NCI-H446 (cell line): ENCODE data around the gene HOXD12.

Experiments
- DNase-seq, 2 experiments: peaks; one replicate each; lab custom pipeline; 2025; lab: John Stamatoyannopoulos, UW

The HOXD12 gene

DNA sequence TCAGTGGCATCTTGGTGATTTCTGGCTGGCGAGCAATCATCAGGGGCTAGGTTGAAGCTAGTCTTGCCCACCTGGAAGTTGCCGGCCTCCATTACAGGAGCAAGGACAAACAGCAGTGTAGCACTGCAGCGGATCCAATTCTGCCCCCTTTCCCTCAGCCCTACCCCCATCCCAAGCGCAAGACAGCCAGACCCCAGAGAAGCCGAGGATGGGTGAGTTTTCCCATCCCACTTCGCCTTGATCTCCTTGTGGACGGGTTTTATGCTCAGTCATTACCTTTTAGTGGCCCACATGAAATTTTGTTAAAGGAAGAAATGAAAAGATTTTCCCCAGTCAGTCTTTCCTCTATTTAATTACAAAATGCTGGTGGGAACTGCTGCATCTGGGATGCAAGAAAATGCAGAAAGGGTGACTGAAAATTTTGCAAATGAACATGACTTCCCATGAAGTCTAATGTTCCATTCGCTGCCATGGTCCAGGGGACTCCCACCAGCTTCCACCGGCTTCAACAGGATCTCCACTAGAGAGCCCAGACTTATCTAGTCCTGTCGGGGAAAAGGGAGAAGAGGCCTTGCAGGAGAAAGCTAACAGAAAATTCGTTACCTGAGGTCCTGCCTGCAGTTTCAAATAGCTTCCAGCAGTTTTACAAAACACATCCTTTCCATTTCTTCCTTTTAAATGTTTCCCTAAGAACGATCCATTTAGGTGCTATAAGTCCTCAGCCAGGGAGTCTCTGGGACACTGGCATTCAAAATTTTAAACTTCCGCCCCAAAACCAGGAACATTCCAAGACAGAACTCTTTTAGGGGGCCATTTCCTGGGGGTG lies 21.0 kb downstream of the HOXD12 start:
- no peak for DNase-seq

DNA sequence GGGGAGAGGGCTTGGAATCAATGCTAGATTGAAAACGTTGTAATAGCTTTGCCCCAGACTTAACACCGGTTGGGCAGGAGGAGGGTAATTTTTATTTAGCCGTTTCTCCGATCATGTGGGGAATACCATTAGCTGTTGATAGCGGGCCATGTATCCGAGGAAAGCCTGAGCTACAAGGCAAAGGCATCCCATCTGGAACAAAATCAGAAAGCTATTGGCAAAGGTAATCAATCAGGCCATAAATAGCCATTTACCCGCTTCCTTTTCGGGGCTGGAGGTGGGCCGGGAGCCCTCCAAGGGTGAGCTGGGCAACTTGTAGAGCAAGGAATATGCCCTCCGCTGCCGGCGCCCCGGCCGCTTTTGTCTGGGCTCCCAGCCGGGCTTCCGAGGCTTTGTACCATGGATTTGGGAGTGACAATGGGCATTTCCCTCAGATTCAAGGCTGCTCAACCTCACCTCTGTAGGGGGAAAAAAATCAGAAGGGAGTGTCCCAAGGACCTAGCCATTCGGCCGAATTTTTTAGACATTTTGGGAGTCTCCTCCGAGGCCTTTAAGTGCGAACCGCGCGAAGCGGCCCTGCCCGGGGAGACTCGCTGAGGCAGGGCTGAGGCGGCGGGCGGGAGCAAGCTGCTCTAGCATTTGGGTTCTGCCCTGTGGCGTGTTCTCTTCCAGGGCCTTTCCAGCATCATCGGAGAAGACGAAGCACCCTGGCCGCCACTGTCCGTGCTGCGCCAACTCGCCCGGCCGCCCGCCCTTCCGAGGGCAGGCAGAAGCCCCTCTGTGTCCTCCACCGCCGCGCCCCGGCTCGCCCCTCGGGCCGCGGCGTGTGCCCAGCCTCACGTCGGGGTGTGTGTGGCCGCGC lies 21.8 kb downstream of the HOXD12 start:
- no peak for DNase-seq

DNA sequence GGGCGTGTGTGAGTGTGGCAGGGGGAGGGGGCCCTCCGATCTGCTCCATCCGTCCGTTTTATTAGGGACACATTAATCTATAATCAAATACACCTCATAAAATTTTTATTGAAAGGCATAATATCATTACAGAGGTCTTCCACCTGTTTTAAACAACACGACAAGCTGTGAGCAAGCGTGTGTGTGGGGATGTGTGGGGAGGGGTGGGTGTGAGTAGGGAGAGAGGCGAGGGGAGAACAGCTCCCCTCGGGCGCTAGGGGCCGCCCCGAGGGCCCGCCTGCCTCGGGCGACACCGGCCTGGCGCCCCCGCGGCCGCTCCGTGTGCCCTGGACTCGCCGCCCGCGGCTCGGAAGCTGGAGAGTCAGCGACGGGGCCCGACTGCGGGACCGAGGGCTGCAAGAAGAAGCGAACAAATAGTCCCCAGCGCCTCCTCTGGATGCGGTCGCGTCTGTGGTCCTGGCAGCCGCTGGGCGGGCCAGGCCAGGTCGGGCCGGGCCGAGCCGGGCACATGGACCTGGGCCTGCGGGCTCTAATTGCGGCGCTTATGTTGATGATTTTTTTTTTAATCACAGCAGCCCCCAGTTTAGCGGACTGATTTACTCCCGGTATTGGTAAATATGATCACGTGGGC lies 22.6 kb downstream of the HOXD12 start:
- DNase-seq, result peak in 1 of 2 experiments; percentile 58

DNA sequence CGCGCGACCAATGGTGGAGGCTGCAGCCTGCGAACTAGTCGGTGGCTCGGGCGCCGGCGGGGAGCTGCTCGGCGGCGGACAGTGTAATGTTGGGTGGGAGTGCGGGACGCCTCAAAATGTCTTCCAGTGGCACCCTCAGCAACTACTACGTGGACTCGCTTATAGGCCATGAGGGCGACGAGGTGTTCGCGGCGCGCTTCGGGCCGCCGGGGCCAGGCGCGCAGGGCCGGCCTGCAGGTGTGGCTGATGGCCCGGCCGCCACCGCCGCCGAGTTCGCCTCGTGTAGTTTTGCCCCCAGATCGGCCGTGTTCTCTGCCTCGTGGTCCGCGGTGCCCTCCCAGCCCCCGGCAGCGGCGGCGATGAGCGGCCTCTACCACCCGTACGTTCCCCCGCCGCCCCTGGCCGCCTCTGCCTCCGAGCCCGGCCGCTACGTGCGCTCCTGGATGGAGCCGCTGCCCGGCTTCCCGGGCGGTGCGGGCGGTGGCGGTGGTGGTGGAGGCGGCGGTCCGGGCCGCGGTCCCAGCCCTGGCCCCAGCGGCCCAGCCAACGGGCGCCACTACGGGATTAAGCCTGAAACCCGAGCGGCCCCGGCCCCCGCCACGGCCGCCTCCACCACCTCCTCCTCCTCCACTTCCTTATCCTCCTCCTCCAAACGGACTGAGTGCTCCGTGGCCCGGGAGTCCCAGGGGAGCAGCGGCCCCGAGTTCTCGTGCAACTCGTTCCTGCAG lies 23.3 kb downstream of the HOXD12 start, which contains the start of gene HOXD9:
Gene HOXD9 (plus strand): TSS at position 37 of the 728 bp plus-strand sequence. CDS start 50 bp downstream, at position 87.
- peak in 1 of 2 experiments; percentile 72 for DNase-seq

DNA sequence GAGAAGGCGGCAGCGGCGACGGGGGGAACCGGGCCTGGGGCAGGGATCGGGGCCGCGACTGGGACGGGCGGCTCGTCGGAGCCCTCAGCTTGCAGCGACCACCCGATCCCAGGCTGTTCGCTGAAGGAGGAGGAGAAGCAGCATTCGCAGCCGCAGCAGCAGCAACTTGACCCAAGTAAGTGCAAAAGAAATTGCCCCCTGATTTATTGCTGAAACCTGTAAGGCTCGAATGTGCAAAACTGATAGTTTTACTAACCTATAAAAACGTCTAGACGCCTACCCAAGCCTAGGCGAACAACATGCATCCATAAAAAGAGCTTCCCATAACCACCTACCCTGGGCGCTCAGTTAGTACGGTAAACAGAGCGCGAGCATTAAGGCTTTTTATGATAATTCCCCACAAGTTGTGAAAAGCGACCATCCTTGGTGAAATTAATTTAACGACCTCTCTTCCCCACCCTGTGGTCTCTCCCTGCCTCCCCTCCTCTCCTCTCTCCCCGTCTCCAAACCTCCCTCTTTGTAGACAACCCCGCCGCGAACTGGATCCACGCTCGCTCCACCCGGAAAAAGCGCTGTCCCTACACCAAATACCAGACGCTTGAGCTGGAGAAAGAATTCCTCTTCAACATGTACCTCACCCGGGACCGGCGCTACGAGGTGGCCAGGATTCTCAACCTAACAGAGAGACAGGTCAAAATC lies 24.0 kb downstream of the HOXD12 start:
- no peak for DNase-seq

DNA sequence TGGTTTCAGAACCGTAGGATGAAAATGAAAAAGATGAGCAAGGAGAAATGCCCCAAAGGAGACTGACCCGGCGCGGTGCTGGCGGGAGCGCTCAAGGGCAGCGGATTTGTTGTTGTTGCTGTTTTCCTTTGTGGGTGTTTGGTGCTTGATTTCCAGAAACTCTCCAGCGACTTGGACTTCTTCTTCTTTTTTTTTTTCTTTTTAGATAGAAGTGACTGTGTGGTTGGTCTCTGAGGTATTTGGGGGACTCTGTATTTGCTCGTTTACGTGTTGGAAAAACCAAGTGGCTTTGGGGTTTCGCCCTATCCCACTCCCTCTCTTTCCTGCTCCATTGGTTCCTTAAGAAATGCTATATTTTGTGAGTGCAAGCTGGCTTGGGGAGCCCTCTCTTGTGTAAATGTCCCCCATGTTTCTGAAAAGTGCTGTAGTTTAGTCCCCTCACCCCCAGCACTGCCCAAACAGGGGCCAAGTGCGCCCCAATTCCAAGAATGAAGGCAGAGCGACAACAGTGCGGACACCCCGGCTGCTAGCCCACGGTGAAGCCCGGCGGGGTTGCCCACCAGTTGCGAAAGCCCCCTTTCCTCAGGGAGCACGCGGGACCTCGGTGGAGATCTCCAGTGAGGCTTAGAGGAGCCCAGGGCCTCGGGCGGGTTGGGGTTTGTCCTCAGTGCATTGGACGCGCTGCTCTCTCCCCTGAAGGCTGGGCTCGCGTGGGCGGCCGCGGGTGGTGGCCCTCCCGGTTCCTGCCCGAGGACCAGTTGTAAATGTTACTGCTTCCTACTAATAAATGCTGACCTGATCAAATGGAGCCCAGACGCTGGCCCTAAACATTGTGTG lies 24.7 kb downstream of the HOXD12 start:
- DNase-seq, result no peak

DNA sequence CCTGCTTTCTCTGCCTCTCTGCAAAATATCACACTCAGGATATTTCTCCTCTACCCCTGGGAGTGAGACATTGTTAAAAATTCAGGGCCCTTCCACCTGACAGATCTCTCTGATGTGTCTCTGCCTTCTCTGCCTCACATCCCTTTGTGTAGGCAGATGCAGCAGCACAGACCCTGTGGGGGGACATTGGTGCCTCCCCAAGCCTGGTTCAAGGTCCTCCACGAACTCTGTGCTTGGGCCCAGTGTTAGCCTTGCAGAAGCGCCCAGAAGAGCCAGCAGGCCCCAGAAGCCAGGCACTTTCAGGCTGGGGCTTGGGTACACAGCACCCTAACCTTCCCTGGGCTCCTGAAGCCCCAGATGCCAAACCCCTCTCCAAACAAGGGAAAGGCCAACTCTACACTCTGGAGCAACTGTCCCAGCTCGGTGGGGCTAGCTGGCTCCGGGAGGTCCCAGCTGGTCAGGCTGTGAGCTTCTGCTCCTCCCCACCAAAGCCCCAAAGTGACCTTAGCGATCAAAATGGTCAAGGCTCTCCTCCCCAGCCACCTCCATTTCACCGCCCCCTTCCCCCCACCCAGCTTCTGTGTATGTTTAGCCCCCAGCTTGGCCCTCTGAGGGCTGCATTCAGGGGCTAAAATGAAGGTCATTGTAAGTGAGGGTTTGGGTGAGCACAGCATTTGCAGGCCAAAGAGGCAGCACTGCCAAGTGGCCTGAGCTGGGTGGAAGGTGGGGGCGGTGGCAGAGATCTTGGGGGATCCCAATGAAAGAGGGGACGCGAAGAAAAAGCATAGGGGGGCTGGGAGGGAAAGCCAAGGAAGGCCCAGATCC lies 25.6 kb downstream of the HOXD12 start:
- DNase-seq, result no peak

DNA sequence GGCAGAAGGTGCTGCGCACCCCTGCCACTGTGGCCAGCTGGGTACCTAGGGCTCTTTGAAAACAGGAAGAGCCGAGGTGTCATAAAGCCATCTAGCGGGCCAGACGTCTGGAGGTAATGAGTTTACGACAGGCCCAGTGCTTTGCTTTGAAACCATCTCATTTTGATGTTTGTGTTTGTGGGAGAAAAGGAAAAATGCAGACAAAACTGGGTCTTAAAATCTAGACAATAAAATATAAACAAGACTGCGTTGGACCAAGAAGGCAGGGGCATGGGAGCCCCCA lies 26.1 kb downstream of the HOXD12 start:
- no peak for DNase-seq

DNA sequence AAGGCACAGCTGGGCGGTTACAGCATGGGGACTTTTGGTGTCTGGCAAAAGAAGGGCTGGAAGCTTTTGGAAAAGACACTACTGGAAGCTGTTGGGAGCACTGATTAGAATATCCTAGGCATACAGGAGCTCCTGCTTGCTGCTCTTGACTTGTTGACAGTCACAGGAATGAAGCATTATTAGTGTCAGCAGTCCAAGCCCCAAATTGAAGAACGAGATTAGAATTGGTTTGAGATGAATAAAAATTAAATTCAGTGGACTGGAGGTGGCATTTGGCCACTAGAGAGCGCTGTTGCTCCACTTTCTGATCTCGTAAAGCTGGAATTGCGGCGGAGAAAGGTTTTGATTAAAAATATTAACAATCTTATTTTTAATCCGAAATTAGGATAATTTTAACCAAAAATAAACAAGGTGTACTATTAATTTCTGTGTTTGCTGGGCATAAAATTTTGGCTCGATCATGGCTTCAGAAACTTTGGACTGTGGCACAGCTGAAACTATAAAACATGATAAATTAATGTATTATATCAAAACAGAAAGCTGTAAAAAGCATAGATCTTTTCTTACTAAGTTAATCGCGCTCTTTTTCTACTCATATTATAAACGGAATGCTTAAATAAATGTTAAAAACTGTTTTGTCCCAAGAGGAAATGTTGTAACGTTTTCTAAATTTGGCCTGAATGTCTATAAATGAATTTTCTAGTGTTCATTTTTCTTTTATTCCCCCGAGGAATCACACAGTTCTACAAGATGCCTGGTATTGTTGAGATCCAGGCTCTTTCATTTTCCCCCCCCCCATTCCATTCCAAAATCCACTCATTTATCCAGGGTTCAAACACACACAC lies 27.6 kb downstream of the HOXD12 start:
- peak; percentile 33 to 64 for DNase-seq

DNA sequence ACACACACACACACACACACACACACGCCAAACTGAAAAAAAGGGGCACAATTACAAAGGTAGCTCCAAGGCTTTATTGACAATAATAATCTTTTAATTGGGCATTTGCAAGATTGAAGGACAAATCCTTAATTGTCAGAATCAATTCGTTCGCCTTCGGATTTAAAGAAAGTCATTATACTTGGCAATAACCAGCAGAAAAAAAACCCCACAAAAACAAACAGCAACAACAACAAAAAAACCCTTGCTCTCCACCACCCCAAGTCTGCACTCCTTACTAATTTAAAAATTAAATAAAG lies 28.1 kb downstream of the HOXD12 start:
- DNase-seq, result no peak

DNA sequence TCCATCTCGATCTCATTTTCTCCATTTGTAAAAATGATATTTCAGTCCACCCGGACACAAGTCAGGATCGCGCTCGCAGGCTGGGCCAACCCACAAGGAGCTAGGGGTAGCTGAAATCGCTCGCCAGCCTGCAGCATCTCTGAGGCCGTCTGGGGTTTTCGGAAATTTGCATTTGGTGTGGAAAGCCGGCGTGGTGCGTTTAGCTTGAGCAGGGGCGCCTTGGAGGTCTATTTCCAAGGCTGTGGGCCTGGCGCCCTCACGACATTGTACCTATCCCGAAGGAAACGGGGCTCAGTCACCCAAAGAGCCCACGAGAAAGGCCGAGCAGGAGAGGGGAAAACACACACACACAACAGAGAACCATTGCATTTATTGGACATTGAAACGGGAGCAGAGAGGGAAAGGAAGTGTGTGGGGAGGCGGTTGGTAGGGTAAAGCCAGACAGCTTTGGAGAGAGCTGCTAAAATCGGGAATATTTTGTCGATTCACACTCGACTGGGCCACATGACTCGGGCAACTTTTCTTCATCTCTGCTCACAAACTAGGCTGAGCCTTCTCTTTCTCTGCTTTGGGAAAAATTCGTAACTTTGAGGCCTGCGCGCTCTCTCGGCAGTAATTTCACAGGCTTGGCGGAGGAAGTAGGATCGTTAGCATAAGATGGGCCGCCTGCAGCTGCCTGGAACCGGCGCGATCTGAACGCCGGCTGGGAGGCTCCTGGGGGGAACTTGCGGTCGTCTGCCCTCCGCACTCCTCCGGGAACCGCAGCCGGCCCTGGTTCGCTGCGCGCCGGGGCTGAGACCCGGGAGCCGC lies 28.8 kb downstream of the HOXD12 start:
- DNase-seq, result no peak

DNA sequence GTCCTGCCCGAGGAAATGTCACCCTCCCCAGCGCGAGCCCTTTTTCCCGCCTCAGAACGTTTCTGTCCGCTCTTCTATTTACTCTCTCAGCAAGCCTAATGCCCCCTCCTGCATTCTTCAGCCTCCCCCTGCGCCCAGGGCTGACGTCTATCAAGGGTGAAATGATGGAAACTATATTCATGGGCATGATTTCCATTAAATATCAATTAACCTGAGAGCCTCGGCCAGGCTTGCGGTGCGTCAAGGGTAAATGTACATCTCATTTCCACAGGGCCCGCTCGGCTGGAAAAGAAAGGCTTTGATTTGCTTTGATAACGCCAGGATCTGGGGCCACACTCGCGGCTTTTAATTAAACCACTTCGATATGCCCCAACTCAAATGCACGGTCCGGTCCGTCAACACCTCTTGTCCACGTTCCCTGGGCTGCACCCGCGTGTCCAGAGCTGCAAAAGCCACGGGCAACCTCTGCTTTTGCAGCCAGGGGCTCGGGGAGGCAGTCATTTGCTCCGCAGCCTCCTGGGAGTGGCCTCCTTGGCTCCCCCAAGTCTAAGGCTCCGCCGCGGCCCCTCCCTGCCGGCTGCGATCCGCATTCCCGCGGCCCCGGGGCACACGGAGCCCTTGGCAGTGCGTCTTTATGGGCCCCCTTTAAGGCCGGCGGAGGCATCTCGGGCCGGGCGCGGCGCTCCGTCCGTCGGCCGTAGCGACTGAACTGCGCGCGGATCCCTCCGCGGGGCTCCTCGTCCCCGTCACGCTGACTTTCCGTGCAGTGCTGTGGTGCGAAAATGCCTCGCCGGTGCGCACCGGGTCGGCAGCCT lies 29.6 kb downstream of the HOXD12 start, which contains the start of gene HOXD8:
Gene HOXD8 (plus strand): TSS at position 724 of the 815 bp plus-strand sequence. CDS start 662 bp downstream, outside the sequence.
- peak in 1 of 2 experiments; percentile 77 for DNase-seq

DNA sequence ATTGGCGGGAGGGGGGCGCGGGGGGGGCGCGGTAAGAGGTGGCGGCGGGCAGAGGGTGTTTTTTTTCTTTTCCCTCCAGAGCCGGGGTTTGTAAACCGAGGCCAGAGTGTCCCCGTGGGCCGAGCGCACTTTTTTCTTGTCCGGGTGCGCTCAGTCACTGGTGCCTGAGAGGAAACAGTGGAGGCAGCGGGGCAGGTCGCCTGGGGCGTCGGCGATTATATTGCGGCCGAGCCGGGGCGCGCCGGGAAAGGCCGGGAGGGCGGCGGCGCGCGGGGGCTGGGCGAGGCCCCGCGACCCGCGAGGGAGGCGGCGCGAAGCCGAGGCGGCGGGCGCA lies 30.2 kb downstream of the HOXD12 start:
- DNase-seq, result no peak

DNA sequence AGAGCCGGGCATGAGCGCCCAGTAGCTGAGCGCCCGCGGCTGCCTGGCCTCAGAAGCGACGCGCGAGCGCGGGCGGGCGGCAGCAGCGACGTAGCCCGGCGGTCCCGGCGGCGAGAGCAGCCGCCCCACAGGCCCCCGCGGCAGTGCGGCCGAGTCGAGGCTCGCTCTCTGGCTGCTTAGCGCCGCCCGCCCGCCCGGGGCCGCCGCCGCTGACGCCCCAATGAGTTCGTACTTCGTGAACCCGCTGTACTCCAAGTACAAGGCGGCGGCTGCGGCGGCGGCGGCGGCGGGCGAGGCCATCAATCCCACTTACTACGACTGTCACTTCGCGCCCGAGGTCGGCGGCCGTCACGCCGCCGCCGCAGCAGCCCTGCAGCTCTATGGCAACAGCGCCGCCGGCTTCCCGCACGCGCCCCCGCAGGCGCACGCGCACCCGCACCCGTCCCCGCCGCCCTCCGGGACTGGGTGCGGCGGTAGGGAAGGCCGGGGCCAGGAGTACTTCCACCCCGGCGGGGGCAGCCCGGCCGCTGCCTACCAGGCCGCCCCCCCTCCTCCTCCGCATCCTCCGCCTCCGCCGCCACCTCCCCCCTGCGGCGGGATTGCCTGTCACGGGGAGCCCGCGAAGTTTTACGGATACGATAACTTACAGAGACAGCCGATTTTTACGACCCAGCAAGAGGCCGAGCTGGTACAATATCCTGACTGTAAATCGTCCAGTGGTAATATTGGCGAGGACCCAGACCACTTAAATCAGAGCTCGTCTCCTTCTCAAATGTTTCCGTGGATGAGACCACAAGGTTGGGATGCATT lies 30.8 kb downstream of the HOXD12 start:
- peak in 1 of 2 experiments; percentile 36 for DNase-seq

DNA sequence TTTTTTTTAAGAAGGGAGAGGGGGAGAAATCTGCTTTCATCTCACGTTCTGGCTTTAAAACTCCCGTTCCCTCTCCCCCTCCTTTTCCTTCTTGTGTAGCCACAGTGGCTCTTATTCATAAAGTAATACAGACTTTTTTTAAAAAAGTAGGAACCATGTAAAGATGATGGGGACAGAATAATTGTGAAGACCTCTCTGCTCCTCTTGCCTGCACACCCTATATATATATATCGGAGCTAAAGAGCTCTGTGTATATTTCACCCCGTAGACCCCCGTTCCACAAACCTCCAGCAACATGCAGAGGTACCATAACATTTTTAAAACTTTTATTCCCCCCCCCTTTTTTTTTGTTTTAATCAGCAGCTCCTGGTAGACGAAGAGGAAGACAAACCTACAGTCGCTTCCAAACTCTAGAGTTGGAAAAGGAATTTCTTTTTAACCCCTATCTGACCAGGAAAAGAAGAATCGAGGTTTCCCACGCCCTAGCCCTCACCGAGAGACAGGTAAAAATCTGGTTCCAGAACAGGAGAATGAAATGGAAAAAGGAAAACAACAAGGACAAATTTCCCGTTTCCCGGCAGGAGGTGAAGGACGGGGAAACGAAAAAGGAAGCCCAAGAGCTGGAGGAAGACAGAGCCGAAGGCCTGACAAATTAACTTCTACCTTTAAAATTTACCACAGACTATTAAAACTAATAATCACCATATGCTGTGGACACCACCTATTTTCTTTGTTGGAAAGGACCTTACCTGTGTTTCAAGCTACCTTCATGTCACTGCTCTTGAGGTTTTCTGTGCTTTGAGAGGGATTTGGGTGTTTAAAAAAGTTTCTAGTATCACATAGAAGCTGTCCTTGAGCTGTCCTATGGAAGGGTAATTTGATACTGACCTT lies 31.6 kb downstream of the HOXD12 start:
- DNase-seq, result no peak
